Breast epithelium (tissue), 3 donors: Measurements from ENCODE around the gene IMMP2L.

Source experiments
- POLR2A ChIP-seq: fragments of 450-650 bp; IDR thresholded peaks from one replicate; pipeline ENCODE4 v1.6.1; 2016; ENCODE audit warnings: antibody characterized with exemption, mild to moderate bottlenecking, moderate library complexity
- TF ChIP-seq, protein P1 (sequence below), 3 donors: fragments of 450-650 bp; IDR thresholded peaks; one replicate each; pipeline ENCODE4 v1.5.1; 2016 to 2017; ENCODE audit warnings: antibody characterized with exemption in 3 of 3, mild to moderate bottlenecking in 3 of 3, moderate library complexity in 3 of 3

DNA sequence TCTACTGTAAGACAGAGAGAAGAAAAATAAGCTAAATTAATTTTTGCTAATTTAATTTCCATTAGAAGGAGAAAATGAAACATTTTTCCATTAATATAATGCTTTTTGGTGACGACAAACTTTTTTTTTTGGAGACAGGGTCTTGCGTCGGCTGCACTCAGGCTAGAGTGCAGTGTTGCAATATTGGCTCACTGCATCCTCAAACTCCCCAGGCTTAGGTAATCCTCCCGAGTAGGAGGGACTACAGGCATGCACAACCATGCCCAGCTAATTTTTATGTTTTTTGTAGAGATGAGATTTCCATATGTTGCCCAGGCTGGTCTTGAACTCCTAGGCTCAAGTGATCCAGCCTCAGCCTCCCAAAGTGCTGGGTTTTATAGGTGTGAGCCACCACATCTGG lies 701.1 kb downstream of the IMMP2L start:
- no peak for TF ChIP-seq POLR2A
- TF ChIP-seq, protein P1, sequence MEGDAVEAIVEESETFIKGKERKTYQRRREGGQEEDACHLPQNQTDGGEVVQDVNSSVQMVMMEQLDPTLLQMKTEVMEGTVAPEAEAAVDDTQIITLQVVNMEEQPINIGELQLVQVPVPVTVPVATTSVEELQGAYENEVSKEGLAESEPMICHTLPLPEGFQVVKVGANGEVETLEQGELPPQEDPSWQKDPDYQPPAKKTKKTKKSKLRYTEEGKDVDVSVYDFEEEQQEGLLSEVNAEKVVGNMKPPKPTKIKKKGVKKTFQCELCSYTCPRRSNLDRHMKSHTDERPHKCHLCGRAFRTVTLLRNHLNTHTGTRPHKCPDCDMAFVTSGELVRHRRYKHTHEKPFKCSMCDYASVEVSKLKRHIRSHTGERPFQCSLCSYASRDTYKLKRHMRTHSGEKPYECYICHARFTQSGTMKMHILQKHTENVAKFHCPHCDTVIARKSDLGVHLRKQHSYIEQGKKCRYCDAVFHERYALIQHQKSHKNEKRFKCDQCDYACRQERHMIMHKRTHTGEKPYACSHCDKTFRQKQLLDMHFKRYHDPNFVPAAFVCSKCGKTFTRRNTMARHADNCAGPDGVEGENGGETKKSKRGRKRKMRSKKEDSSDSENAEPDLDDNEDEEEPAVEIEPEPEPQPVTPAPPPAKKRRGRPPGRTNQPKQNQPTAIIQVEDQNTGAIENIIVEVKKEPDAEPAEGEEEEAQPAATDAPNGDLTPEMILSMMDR (IDR thresholded peaks at IDR 0.05) = no peak
